ENCODE results near the gene SSBP3.

SSBP3 gene

DNA sequence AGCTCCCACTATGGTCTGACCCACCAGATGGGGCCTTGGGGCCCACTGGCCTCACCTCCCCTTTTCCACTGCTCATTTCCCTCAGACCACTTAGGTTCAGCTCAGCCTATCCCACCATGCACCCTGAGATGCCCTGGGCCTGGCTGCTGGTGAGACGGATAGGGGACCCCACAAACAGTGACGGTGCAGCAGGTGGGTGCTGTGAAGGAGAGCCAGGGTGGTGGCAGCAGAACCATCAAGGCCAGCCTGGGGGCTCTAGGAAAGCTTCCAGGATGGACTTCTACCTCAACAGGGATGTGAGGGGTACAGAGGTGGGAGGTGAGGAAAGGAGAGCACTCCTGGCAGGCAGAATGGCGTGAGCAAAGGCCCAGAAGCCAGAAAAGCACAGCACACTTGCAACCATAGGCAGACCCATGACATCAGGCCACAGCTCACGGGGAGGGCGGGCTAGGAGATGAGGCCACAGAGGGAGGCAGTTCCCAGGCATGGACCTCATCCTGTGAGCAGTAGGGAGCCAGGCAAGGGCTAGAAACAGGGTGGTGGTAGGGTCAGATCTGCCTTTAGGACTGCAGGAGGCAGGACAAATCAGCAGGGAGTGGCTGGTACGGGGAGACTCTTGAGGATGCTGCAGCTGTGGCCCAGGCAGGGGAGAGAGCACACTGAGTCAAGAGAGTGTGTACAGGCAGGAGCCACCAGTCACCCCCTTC is 229.4 kb downstream of the SSBP3 start:
- DNase-seq (ENCODE audit: low spot score) = no peak
